SK-N-SH (cell line): Measurements from ENCODE around the gene SUCLG2.

Source experiments
- CHD2 ChIP-seq: fragments of 150-350 bp; IDR thresholded peaks from 2 replicates; pipeline ENCODE4 v1.6.1; 2018; ENCODE audit warnings: low read length; ENCODE audit not compliant: partially characterized antibody
- EP300 ChIP-seq, 2 experiments: IDR thresholded peaks; 2 replicates each; pipeline versions ENCODE4 v1.4.0 to v1.6.1; 2012; ENCODE audit warnings: borderline replicate concordance in 1 of 2, low read depth in 1 of 2, low read length in 1 of 2
- EZH2phosphoT487 ChIP-seq: fragments of 200-600 bp; sonication (generic); IDR thresholded peaks from 2 replicates; pipeline ENCODE4 v1.6.1; 2017; ENCODE audit warnings: low read depth, mixed run types, mild to moderate bottlenecking, antibody characterized with exemption, moderate library complexity, borderline replicate concordance
- JUND ChIP-seq: IDR thresholded peaks from 2 replicates; pipeline ENCODE4 v1.4.0; 2012
- MAX ChIP-seq: IDR thresholded peaks from 2 replicates; pipeline ENCODE4 v1.4.0; 2012; ENCODE audit warnings: low read depth
- MXI1 ChIP-seq: IDR thresholded peaks from 2 replicates; pipeline ENCODE4 v1.6.1; 2012; ENCODE audit warnings: mild to moderate bottlenecking, low read depth, low read length, improper control_type of control experiment
- RAD21 ChIP-seq: IDR thresholded peaks from 2 replicates; pipeline ENCODE4 v1.6.1; 2012; ENCODE audit warnings: mild to moderate bottlenecking, low read length
- SIN3A ChIP-seq: IDR thresholded peaks from 2 replicates; pipeline ENCODE4 v1.6.1; 2012; ENCODE audit warnings: low read depth, mild to moderate bottlenecking, low read length, moderate library complexity, borderline replicate concordance
- YY1 ChIP-seq: IDR thresholded peaks from 2 replicates; pipeline ENCODE4 v1.4.0; 2012; ENCODE audit warnings: low read depth, mild to moderate bottlenecking
- ZBTB33 ChIP-seq: IDR thresholded peaks from 2 replicates; pipeline ENCODE4 v1.4.0; 2012; ENCODE audit warnings: low read depth, borderline replicate concordance
- TF ChIP-seq, protein P1 (sequence below): fragments of 200-600 bp; sonication (generic); IDR thresholded peaks from 2 replicates; pipeline ENCODE4 v1.6.1; 2017; ENCODE audit warnings: antibody characterized with exemption, mild to moderate bottlenecking, moderate library complexity

DNA sequence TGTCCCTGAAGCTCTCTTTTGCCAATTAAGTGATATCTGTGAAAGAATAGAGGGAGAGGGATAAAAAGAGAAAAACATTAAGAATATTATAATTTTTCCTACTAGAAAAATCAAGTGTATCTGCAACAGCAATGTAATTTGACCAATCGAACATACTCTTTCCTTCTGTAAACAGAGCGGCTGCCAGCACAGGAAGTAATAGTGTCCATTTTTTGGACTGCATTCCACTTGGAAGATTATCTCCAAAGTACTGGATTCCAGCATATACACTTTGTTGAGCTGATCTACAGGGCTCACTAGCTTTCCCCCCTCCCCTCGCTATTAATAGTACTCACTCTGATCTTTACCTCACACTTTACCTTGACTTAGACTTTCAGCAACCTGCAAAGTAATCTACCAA is 90.4 kb downstream of the SUCLG2 start:
- TF ChIP-seq ZBTB33: no peak
- TF ChIP-seq, protein P1, sequence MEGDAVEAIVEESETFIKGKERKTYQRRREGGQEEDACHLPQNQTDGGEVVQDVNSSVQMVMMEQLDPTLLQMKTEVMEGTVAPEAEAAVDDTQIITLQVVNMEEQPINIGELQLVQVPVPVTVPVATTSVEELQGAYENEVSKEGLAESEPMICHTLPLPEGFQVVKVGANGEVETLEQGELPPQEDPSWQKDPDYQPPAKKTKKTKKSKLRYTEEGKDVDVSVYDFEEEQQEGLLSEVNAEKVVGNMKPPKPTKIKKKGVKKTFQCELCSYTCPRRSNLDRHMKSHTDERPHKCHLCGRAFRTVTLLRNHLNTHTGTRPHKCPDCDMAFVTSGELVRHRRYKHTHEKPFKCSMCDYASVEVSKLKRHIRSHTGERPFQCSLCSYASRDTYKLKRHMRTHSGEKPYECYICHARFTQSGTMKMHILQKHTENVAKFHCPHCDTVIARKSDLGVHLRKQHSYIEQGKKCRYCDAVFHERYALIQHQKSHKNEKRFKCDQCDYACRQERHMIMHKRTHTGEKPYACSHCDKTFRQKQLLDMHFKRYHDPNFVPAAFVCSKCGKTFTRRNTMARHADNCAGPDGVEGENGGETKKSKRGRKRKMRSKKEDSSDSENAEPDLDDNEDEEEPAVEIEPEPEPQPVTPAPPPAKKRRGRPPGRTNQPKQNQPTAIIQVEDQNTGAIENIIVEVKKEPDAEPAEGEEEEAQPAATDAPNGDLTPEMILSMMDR: no peak
- no peak for TF ChIP-seq SIN3A
- TF ChIP-seq MAX: no peak
- TF ChIP-seq JUND: no peak
- TF ChIP-seq YY1: no peak
- TF ChIP-seq CHD2: no peak
- no peak for TF ChIP-seq EP300 (IDR thresholded peaks at IDR 0.05; ENCODE audit: borderline replicate concordance in 1 of 2, low read depth in 1 of 2, low read length in 1 of 2)
- TF ChIP-seq RAD21: no peak
- no peak for TF ChIP-seq EZH2phosphoT487
- no peak for TF ChIP-seq MXI1
